ENCODE data around the gene IZUMO4.

DNA sequence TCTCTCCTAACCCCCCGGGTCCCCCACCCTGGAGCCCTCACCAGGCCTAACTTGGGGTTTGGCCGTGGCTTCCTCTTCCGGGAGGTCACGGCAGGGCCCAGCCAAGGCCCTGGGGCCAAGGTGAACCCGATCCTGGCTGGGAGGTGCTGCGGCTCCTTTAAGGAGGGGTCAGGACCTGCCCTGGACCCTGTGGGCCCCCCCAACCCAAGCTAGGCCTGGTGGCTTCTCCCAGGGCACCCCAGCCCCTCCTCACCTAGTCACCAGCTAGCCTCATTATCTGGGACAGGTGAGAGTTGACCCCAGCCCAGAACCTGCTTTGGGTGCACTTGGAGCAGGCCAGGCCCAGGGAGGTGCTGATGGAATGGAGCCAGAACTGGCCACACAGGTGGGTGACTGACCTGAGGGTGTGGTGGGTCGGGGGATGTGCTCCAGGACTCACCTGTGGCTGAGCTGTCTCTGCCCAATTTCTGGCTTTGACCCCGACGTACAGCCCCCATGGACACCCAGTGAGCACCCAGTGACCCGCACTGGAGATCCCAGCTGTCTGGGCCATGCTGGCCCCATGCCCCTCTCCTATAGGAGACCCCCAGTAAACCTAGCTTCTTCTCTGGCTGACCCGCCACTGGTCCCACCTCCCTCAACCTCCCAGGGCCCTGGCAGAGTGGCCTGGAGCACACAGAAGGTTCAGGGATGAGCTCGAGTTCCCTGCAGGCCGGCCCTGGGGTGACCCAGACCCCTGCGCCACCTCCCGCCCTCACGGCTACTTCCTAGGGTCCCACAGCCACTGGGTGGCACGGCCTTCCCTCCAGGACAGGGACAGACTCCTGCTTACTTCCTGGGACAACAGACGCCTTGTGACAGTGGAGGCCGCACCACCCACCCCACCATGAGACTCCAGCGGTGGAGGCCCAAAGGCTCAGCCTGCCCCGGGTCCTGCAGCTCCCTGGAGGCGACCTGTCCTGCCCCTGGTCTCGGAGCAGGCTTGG, 38.9 kb upstream of the IZUMO4 start:
- TF ChIP-seq, protein P1, sequence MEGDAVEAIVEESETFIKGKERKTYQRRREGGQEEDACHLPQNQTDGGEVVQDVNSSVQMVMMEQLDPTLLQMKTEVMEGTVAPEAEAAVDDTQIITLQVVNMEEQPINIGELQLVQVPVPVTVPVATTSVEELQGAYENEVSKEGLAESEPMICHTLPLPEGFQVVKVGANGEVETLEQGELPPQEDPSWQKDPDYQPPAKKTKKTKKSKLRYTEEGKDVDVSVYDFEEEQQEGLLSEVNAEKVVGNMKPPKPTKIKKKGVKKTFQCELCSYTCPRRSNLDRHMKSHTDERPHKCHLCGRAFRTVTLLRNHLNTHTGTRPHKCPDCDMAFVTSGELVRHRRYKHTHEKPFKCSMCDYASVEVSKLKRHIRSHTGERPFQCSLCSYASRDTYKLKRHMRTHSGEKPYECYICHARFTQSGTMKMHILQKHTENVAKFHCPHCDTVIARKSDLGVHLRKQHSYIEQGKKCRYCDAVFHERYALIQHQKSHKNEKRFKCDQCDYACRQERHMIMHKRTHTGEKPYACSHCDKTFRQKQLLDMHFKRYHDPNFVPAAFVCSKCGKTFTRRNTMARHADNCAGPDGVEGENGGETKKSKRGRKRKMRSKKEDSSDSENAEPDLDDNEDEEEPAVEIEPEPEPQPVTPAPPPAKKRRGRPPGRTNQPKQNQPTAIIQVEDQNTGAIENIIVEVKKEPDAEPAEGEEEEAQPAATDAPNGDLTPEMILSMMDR (IDR thresholded peaks at IDR 0.05; ENCODE audit: poor library complexity): no peak
- no peak for TF ChIP-seq EZH2 (IDR thresholded peaks at IDR 0.05; ENCODE audit: borderline replicate concordance)
- no peak for TF ChIP-seq EZH2phosphoT487 (IDR thresholded peaks at IDR 0.05; ENCODE audit: low read depth, severe bottlenecking, unreplicated experiment)
